Measurements from ENCODE around the gene FAM170A.

FAM170A gene

GRCh38 chr5:119629339-119629738 lies at the start of gene FAM170A:
Gene FAM170A, plus strand, starts transcription at chr5:119629558. Its CDS starts 211 bp downstream, at chr5:119629769.
- DNase-seq (ENCODE audit: low read depth, low spot score), result no peak

GRCh38 chr5:119582987-119583386 lies 46.4 kb upstream of the FAM170A start:
- DNase-seq (ENCODE audit: low read depth, low spot score), result no peak

GRCh38 chr5:119583684-119584083 lies 45.7 kb upstream of the FAM170A start:
- no peak for DNase-seq (ENCODE audit: low read depth, low spot score)

GRCh38 chr5:119596046-119596445 lies 33.3 kb upstream of the FAM170A start:
- no peak for DNase-seq (ENCODE audit: low read depth, low spot score)

- DNase-seq (ENCODE audit: low read depth, low spot score), result no peak
These were observed 31.5 kb upstream of the FAM170A start for GRCh38 chr5:119597728-119598298.

- DNase-seq (ENCODE audit: low read depth, low spot score), result no peak
These were observed 15.4 kb upstream of the FAM170A start for GRCh38 chr5:119613937-119614336.

GRCh38 chr5:119614838-119615237 lies 14.5 kb upstream of the FAM170A start:
- DNase-seq (ENCODE audit: low read depth, low spot score), result no peak

- no peak for DNase-seq (ENCODE audit: low read depth, low spot score)
These were observed 3.3 kb upstream of the FAM170A start for GRCh38 chr5:119626086-119626485.

- no peak for DNase-seq (ENCODE audit: low read depth, low spot score)
These were observed 1.5 kb downstream of the FAM170A start for GRCh38 chr5:119630752-119631440.

- DNase-seq (ENCODE audit: low read depth, low spot score), result no peak
These were observed 2.3 kb downstream of the FAM170A start for GRCh38 chr5:119631660-119632059.

GRCh38 chr5:119651486-119651885 lies 22.1 kb downstream of the FAM170A start:
- no peak for DNase-seq (ENCODE audit: low read depth, low spot score)

- DNase-seq (ENCODE audit: low read depth, low spot score), result no peak
These were observed 25.7 kb downstream of the FAM170A start for GRCh38 chr5:119655061-119655460.

- no peak for DNase-seq (ENCODE audit: low read depth, low spot score)
These were observed 26.7 kb downstream of the FAM170A start for GRCh38 chr5:119656023-119656422.

GRCh38 chr5:119666542-119666941 lies 37.2 kb downstream of the FAM170A start:
- DNase-seq (ENCODE audit: low read depth, low spot score), result no peak

- no peak for DNase-seq (ENCODE audit: low read depth, low spot score)
These were observed 49.1 kb downstream of the FAM170A start for GRCh38 chr5:119678351-119679028.

GRCh38 chr5:119680080-119680479 lies 50.7 kb downstream of the FAM170A start:
- DNase-seq (ENCODE audit: low read depth, low spot score), result no peak

- no peak for DNase-seq (ENCODE audit: low read depth, low spot score)
These were observed 52.4 kb downstream of the FAM170A start for GRCh38 chr5:119681734-119682133.

GRCh38 chr5:119682372-119682771 lies 53.0 kb downstream of the FAM170A start:
- no peak for DNase-seq (ENCODE audit: low read depth, low spot score)
